Germinal center (tissue), 1 donor: ENCODE data around the gene TLCD3B.

Source experiments
- DNase-seq: peaks from one replicate; pipeline ENCODE4 v3.0.0; 2012; ENCODE audit warnings: mixed read lengths, low spot score

Gene TLCD3B

GRCh38 chr16:30030841-30031413 is at the start of gene TLCD3B:
Gene TLCD3B, minus strand, starts transcription at chr16:30031271. Its CDS starts 744 bp downstream, at chr16:30030527.
- no peak for DNase-seq

- DNase-seq, result no peak
These were observed 48.4 kb upstream of the TLCD3B start for GRCh38 chr16:30079480-30079879.

- DNase-seq, result no peak
These were observed 47.7 kb upstream of the TLCD3B start for GRCh38 chr16:30078744-30079143.

- no peak for DNase-seq
These were observed 46.6 kb upstream of the TLCD3B start for GRCh38 chr16:30077656-30078055.

GRCh38 chr16:30076276-30076791 is 45.3 kb upstream of the TLCD3B start:
- peak; percentile 42 for DNase-seq

- DNase-seq, result peak; percentile 93
These were observed 44.6 kb upstream of the TLCD3B start, which contains the start of gene PPP4C for GRCh38 chr16:30075503-30076275. Gene PPP4C, plus strand, starts transcription at chr16:30075994. Its CDS starts 384 bp downstream, at chr16:30076378.

- DNase-seq, result no peak
These were observed 39.4 kb upstream of the TLCD3B start for GRCh38 chr16:30070490-30070889.

GRCh38 chr16:30069611-30070462 is 38.8 kb upstream of the TLCD3B start:
- DNase-seq, result no peak

GRCh38 chr16:30068750-30069610 is 37.9 kb upstream of the TLCD3B start:
- DNase-seq, result peak; percentile 51

- DNase-seq, result no peak
These were observed 37.3 kb upstream of the TLCD3B start for GRCh38 chr16:30068333-30068732.

- DNase-seq, result no peak
These were observed 36.5 kb upstream of the TLCD3B start for GRCh38 chr16:30067584-30067916.

- no peak for DNase-seq
These were observed 35.9 kb upstream of the TLCD3B start for GRCh38 chr16:30066761-30067583.

GRCh38 chr16:30065943-30066760 is 35.1 kb upstream of the TLCD3B start:
- DNase-seq, result no peak

- peak; percentile 96 for DNase-seq
These were observed 34.3 kb upstream of the TLCD3B start, which contains the start of gene ALDOA for GRCh38 chr16:30065102-30065942. Gene ALDOA, plus strand, starts transcription at chr16:30065760. Its CDS starts 1,138 bp downstream, at chr16:30066898.

GRCh38 chr16:30064729-30065101 is 33.6 kb upstream of the TLCD3B start:
- peak; percentile 28 for DNase-seq

GRCh38 chr16:30063893-30064728 is 33.0 kb upstream of the TLCD3B start:
- DNase-seq, result peak; percentile 69

- no peak for DNase-seq
These were observed 32.3 kb upstream of the TLCD3B start for GRCh38 chr16:30063278-30063892.
